Neural cell (in vitro differentiated cells): ENCODE results near the gene ABCA4. TPM values are rescaled to one million over a fixed set of nuclear protein-coding genes. Genes with fewer than 3 reads are reported as not detected.

ENCODE experiments used
- H2AFZ ChIP-seq: fragments of 200-600, 300-800 bp; sonication (generic), shearing (Covaris generic); 2 replicates; pipeline ENCODE4 v1.6.0; 2014; ENCODE audit warnings: low read depth, mild to moderate bottlenecking, antibody characterized with exemption, low read length, moderate library complexity
- H3F3A ChIP-seq: fragments of 200-600 bp; shearing (Covaris generic); 2 replicates; pipeline ENCODE4 v1.6.1; 2016; ENCODE audit warnings: mild to moderate bottlenecking, moderate library complexity, mixed read lengths, antibody characterized with exemption, low read length; ENCODE audit not compliant: insufficient read depth, poor library complexity, severe bottlenecking
- H3K27ac ChIP-seq: fragments of 200-600, 300-800 bp; sonication (generic), shearing (Covaris generic); 2 replicates; pipeline ENCODE4 v1.5.1; 2014; ENCODE audit warnings: mild to moderate bottlenecking, low read length, moderate library complexity
- H3K27me3 ChIP-seq: fragments of 300-800, 200-600 bp; sonication (generic), shearing (Covaris generic); 2 replicates; pipeline ENCODE4 v1.6.0; 2014; ENCODE audit warnings: mild to moderate bottlenecking, low read depth, low read length, moderate library complexity; ENCODE audit not compliant: insufficient read depth
- H3K36me3 ChIP-seq: fragments of 300-800, 200-600 bp; sonication (generic), shearing (Covaris generic); 2 replicates; pipeline ENCODE4 v1.5.1; 2014; ENCODE audit warnings: mild to moderate bottlenecking, antibody characterized with exemption, low read length, moderate library complexity; ENCODE audit not compliant: insufficient read depth
- H3K4me2 ChIP-seq: fragments of 300-800, 200-600 bp; sonication (generic), shearing (Covaris generic); 2 replicates; pipeline ENCODE4 v1.6.0; 2014; ENCODE audit warnings: mild to moderate bottlenecking, low read length
- H3K4me3 ChIP-seq: fragments of 300-800, 200-600 bp; sonication (generic), shearing (Covaris generic); 2 replicates; pipeline ENCODE4 v1.5.1; 2014; ENCODE audit warnings: mild to moderate bottlenecking, low read length, moderate library complexity
- H3K79me2 ChIP-seq: fragments of 200-600 bp; shearing (Covaris generic); replicated peaks from 2 replicates; pipeline ENCODE4 v1.6.0; 2014; ENCODE audit warnings: mild to moderate bottlenecking, low read length, moderate library complexity; ENCODE audit not compliant: insufficient read depth
- H3K9ac ChIP-seq: fragments of 300-800, 200-600 bp; sonication (generic), shearing (Covaris generic); 2 replicates; pipeline ENCODE4 v1.6.1; 2016; ENCODE audit warnings: mild to moderate bottlenecking, low read length, mixed read lengths
- H3K9me2 ChIP-seq: fragments of 200-600 bp; shearing (Covaris generic); 2 replicates; pipeline ENCODE4 v1.6.1; 2016; ENCODE audit warnings: mild to moderate bottlenecking, low read length, mixed read lengths; ENCODE audit not compliant: insufficient read depth
- H3K9me3 ChIP-seq: fragments of 200-600, 300-800 bp; sonication (generic), shearing (Covaris generic); 2 replicates; pipeline ENCODE4 v1.6.1; 2016; ENCODE audit warnings: mild to moderate bottlenecking, mixed run types, low read length, moderate library complexity, mixed read lengths
- H4K20me1 ChIP-seq: fragments of 200-600 bp; shearing (Covaris generic); 2 replicates; pipeline ENCODE4 v1.6.1; 2016; ENCODE audit warnings: mild to moderate bottlenecking, mixed run types; ENCODE audit not compliant: insufficient read depth
- CTCF ChIP-seq: fragments of 450-650 bp; IDR thresholded peaks from 2 replicates; pipeline ENCODE4 v1.5.1; 2014; ENCODE audit warnings: antibody characterized with exemption, mild to moderate bottlenecking, moderate library complexity; ENCODE audit not compliant: poor library complexity, severe bottlenecking
- EP300 ChIP-seq: fragments of 450-650 bp; conservative IDR thresholded peaks from 2 replicates; pipeline ENCODE4 v1.6.1; 2014; ENCODE audit warnings: antibody characterized with exemption, mild to moderate bottlenecking, moderate library complexity; ENCODE audit not compliant: poor library complexity, severe bottlenecking
- EZH2 ChIP-seq: fragments of 200-600, 300-800 bp; shearing (Covaris generic), sonication (generic); IDR thresholded peaks from 2 replicates; pipeline ENCODE4 v1.6.1; 2014; ENCODE audit warnings: antibody characterized with exemption, low read length, borderline replicate concordance, mild to moderate bottlenecking; ENCODE audit not compliant: insufficient read depth, poor library complexity, severe bottlenecking
- MXI1 ChIP-seq: fragments of 450-650 bp; conservative IDR thresholded peaks from 2 replicates; pipeline ENCODE4 v1.6.1; 2014; ENCODE audit warnings: antibody characterized with exemption, mild to moderate bottlenecking; ENCODE audit not compliant: poor library complexity, severe bottlenecking
- POLR2AphosphoS5 ChIP-seq: IDR thresholded peaks from 2 replicates; pipeline ENCODE4 v1.6.1; 2012
- RAD21 ChIP-seq: fragments of 450-650 bp; conservative IDR thresholded peaks from 2 replicates; pipeline ENCODE4 v1.6.1; 2014; ENCODE audit warnings: antibody characterized with exemption, mild to moderate bottlenecking, moderate library complexity
- REST ChIP-seq: IDR thresholded peaks from 2 replicates; pipeline ENCODE4 v1.6.1; 2012; ENCODE audit warnings: borderline replicate concordance
- SMC3 ChIP-seq: fragments of 450-650 bp; conservative IDR thresholded peaks from 2 replicates; pipeline ENCODE4 v1.6.1; 2014; ENCODE audit warnings: antibody characterized with exemption, mild to moderate bottlenecking, moderate library complexity; ENCODE audit not compliant: poor library complexity
- TAF1 ChIP-seq: IDR thresholded peaks from 2 replicates; pipeline ENCODE4 v1.6.1; 2012; ENCODE audit warnings: low read depth
- polyA plus RNA-seq: library from polyadenylated mRNA; depleted of rRNA; stranded (reverse); fragments of >200 nt; gene quantifications from 2 replicates; pipeline ENCODE4 v1.2.3, GENCODE V29; 2014

Gene ABCA4
- polyA plus RNA-seq, 1 donor from 2014 or later: not detected

- Histone ChIP-seq H3K4me2 (no peak overlapping the region), H3K79me2 (no peaks in the 10 kb centered on the region), H2AFZ (no peak overlapping the region), H3K4me3 (no peak overlapping the region), H3K27ac (no peak overlapping the region), H3F3A (no peaks in the 10 kb centered on the region), H3K9ac (no peak overlapping the region), H3K27me3 (no peaks in the 10 kb centered on the region), H4K20me1 (no peaks in the 10 kb centered on the region), H3K9me3 (no peaks in the 10 kb centered on the region), H3K36me3 (no peaks in the 10 kb centered on the region), H3K9me2 (no peaks in the 10 kb centered on the region)
- TF ChIP-seq MXI1 (no peak), REST (no peak), POLR2AphosphoS5 (no peak), EP300 (no peak), CTCF (no peak), TAF1 (no peak), SMC3 (no peak), RAD21 (no peak), EZH2 (no peak)
Observed at GRCh38 chr1:93981274-93981667, 139.7 kb downstream of the ABCA4 start.

- no peak for TF ChIP-seq RAD21
- TF ChIP-seq CTCF: peak; percentile 12
- Histone ChIP-seq H3K9me2 (no peaks in the 10 kb centered on the region), H3K36me3 (no peaks in the 10 kb centered on the region), H4K20me1 (no peaks in the 10 kb centered on the region), H2AFZ (no peak overlapping the region), H3K4me3 (no peak overlapping the region), H3K4me2 (no peak overlapping the region), H3K27me3 (no peaks in the 10 kb centered on the region), H3F3A (no peaks in the 10 kb centered on the region), H3K79me2 (no peaks in the 10 kb centered on the region), H3K27ac (no peak overlapping the region), H3K9me3 (no peaks in the 10 kb centered on the region), H3K9ac (no peak overlapping the region)
Observed at GRCh38 chr1:93980320-93981273, 140.4 kb downstream of the ABCA4 start.
